ENCODE results near the gene TDRD7.

Gene TDRD7

GRCh38 chr9:97386733-97387503, 25.0 kb upstream of the TDRD7 start:
- DNase-seq (ENCODE audit: low read depth in 2 of 2), result peak; percentile 23 to 31

- DNase-seq (ENCODE audit: low read depth in 2 of 2), result no peak
Observed at GRCh38 chr9:97387504-97387886, 24.4 kb upstream of the TDRD7 start.

GRCh38 chr9:97387936-97388684, 23.8 kb upstream of the TDRD7 start:
- DNase-seq (ENCODE audit: low read depth in 2 of 2), result no peak

DNA sequence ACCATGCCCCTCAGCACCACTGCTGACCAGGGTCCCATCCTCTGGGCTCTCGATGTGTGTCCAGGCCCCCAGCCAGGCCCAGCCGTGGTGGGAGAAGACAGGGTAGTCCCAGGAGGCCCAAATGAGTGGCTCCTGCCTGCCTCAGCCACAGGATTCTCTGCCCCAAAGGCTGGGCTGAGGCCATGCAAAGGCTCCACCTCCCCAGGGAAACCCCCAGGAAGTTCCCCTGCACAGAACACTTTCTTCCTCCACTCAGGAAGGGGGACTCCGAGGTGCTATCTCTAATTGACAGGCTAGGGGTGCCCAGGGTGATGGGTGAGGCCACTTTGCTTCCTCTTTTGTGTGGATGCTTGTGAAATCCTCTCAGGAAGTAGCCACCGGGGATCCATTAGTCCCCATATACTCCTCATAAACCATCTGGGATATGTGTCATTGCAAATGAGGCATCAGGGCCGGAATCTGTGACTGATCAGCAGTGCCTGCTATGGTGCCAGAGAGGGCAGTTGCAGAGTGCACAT, 23.1 kb upstream of the TDRD7 start:
- DNase-seq (ENCODE audit: low read depth in 2 of 2), result no peak

- no peak for DNase-seq (ENCODE audit: low read depth in 2 of 2)
Observed at GRCh38 chr9:97389249-97389648, 22.6 kb upstream of the TDRD7 start.

- no peak for DNase-seq (ENCODE audit: low read depth in 2 of 2)
Observed at GRCh38 chr9:97390791-97391406, 21.0 kb upstream of the TDRD7 start.

GRCh38 chr9:97394881-97395280, 17.0 kb upstream of the TDRD7 start:
- DNase-seq (ENCODE audit: low read depth in 2 of 2), result no peak

- DNase-seq (ENCODE audit: low read depth in 2 of 2), result no peak
Observed at GRCh38 chr9:97395745-97396144, 16.2 kb upstream of the TDRD7 start.

- DNase-seq (ENCODE audit: low read depth in 2 of 2), result no peak
Observed at GRCh38 chr9:97396256-97396655, 15.6 kb upstream of the TDRD7 start.

GRCh38 chr9:97397220-97397619, 14.7 kb upstream of the TDRD7 start:
- no peak for DNase-seq (ENCODE audit: low read depth in 2 of 2)

- peak; percentile 29 to 32 for DNase-seq (ENCODE audit: low read depth in 2 of 2)
Observed at GRCh38 chr9:97398999-97399758, 12.7 kb upstream of the TDRD7 start.

GRCh38 chr9:97403746-97404316, 8.1 kb upstream of the TDRD7 start:
- DNase-seq (ENCODE audit: low read depth in 2 of 2), result no peak

GRCh38 chr9:97405551-97405950, 6.3 kb upstream of the TDRD7 start:
- DNase-seq (ENCODE audit: low read depth in 2 of 2), result no peak

- DNase-seq (ENCODE audit: low read depth in 2 of 2), result no peak
Observed at GRCh38 chr9:97406620-97407177, 5.2 kb upstream of the TDRD7 start.

DNA sequence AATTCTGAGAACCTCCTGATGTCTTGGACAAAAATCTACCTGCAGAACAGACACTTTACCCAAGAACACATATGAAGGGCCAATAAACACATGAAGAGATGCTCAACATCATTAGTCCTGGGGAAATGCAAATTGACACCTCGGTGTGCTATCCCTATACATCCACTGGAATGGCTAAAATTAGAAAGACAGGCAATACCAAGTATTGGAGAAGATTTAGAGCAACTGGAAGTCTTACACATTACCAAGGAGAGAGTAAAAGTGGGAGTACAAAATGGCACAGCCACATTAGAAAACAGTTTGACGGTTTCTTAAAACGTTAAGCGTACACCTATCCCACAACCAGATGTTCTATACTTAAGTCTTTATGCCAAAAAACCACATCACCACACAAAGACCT, 3.3 kb upstream of the TDRD7 start:
- no peak for DNase-seq (ENCODE audit: low read depth in 2 of 2)

GRCh38 chr9:97411440-97411788, 482 bp upstream of the TDRD7 start:
- no peak for DNase-seq (ENCODE audit: low read depth in 2 of 2)

DNA sequence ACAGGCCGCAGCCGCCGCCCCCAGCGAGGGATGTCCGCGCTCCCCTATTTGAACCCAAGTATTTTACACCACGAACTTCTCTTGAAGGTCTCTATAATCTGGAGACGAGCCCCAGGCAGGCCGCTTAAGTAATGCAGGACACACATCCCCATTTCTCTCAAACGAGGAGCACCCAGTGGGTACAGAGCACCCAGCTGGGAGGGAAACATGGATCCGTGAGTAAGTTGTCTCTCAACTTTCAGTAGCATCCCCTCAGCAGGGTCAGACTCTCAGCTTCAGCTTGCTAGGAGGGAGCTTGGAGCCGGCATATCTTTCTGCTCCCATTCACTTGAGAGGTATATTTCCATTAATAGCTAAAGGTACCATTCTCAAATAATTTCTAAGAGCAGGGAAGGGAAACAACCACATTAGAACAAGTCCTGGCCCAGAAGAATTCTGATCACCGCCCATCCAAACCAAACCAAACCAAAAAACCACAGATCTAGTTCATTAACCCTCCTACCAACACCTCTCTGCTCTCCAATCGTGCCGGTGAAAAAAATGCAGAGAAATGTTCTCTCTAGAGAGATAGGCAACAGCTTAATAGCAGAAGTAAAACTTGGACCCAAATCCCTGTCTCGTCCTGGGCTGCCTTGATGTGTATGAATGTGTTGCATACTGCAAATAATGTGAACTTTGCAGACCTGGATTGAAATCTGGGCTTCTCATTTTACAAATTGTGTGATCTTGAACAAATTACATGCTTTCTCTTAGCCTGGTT, 910 bp downstream of the TDRD7 start:
- DNase-seq (ENCODE audit: low read depth in 2 of 2), result no peak

DNA sequence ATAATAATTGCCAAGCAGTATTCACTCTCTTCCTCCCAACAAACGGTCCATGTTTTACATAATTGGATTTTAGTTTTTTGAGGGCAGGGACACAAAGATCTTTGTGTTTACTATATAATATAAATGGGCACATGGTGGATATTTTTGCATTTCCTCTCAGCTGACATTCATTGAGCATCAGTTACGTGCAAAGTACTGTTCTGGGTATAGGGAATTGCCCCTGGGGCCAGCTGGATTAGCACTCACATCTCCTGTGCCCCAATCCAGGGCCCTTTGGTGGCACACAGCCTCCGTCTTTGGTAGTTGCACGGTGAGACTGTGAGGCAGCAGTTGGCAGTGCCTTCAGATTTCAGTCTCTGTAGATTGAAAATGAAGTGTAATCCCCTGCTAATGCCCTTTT, 1.6 kb downstream of the TDRD7 start:
- no peak for DNase-seq (ENCODE audit: low read depth in 2 of 2)

DNA sequence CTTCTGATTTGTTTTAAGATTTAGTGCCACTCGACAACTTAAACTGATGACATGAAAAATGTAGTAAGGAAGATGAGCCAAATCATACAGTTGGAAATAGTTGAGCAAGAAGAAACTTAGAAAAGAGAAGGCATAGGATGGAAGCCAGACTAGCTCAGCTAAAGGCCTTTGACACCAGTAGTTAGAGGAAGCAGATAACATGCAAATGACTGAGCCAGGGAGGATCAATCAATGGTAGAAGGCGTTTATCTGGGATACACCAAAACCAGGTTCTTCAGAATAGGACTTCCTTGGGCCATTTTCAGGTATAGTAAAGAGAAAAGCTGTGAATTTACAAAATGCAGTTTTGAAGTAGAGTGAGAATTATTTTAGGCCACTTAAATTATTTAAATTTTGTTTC, 3.2 kb downstream of the TDRD7 start:
- no peak for DNase-seq (ENCODE audit: low read depth in 2 of 2)

DNA sequence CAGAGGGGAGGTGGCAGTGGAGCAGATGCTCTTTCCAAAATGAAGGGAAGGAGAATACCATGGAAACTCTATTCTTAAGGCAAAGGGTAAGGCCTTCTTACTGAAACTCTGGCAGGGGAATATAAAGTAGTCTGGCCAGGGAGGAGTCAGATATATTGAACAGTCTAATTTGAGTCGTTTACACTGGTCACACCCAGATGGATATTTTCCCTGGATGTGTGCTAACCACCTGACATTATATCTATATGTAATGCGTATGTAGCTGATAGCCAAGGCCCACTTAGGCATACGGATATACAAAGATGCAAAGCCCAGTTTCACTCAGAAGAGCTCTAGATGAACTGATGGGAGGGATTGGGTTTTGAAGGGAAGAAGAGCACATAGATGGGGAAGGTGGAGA, 7.0 kb downstream of the TDRD7 start:
- no peak for DNase-seq (ENCODE audit: low read depth in 2 of 2)

Data from stimulated activated CD8-positive, alpha-beta memory T cell treated with anti-CD3 and anti-CD28 coated beads, Interleukin-15, amount 100 ng/mL, for 4 hours (primary cell).